Gastrocnemius medialis (tissue), 4 donors: ENCODE measurements around the gene SPINK5.

Experiments used
- CTCF ChIP-seq, 5 experiments: fragments of 450-650 bp in 3 of 5; fragments of 200-600 bp in 2 of 5; sonication (generic) in 2 of 5; IDR thresholded peaks in 4 of 5; conservative IDR thresholded peaks in 1 of 5; 1 replicate in 4 of 5; 2 replicates in 1 of 5; pipeline ENCODE4 v1.5.1; 2016 to 2019; ENCODE audit warnings: antibody characterized with exemption in 5 of 5, mild to moderate bottlenecking in 3 of 5, moderate library complexity in 3 of 5
- POLR2A ChIP-seq, 2 donors: fragments of 450-650 bp; IDR thresholded peaks; one replicate each; pipeline ENCODE4 v1.6.1; 2017; ENCODE audit warnings: antibody characterized with exemption in 2 of 2, mild to moderate bottlenecking in 2 of 2, moderate library complexity in 2 of 2

GRCh38 chr5:148020257-148020988, 43.4 kb upstream of the SPINK5 start:
- TF ChIP-seq CTCF (IDR thresholded peaks at IDR 0.05 in 4 of 5, conservative IDR thresholded peaks at IDR 0.05 in 1 of 5) (no peak), POLR2A (IDR thresholded peaks at IDR 0.05) (no peak)
